Measurements from ENCODE around the gene CDH22.

The CDH22 gene

GRCh38 chr20:46251211-46251673 is 57.1 kb downstream of the CDH22 start:
- H3K4me3 ChIP-seq (ENCODE audit: low read depth, low read length) = peak overlapping the region; percentile 13

DNA sequence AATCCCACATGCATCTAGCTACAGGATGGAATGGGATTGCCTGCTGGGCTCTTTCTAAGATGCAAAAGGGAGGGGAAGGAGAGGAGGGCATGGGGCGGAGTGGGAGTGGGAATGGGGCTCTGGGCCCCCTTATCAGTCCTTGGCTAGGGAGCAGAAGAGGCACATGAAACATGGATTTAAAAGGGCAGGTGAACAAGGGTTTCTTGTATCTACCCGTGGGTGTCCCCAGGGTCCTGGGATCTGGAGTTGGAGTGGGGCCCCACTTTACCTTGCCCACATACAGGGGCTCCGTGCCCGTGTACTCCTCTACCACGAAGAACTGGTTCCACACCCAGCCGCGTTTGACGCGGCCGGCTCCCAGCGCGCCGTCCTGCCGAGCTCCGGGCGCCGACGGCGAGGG is 57.5 kb downstream of the CDH22 start:
- H3K4me3 ChIP-seq (ENCODE audit: low read depth, low read length) = no peak overlapping the region

DNA sequence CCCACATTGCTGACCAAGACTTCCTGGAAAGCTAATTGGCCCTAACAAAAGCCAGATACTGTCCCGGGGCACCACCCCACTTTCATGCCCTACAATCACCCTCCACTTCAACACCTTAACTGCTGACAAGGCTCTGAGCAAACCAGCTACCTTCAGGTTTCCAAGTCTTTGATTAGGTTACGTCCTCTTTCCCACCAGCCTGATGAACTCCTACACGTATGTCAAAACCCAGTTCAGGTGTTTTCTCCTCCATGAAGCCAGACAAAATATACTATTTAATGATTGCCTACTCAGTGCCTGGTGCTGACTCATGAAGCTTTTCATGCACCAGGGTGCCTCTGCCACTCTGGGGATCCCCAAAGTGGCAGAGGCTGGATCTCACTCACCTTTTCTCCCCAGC is 58.6 kb downstream of the CDH22 start:
- H3K4me3 ChIP-seq (ENCODE audit: low read depth, low read length) = no peak overlapping the region

DNA sequence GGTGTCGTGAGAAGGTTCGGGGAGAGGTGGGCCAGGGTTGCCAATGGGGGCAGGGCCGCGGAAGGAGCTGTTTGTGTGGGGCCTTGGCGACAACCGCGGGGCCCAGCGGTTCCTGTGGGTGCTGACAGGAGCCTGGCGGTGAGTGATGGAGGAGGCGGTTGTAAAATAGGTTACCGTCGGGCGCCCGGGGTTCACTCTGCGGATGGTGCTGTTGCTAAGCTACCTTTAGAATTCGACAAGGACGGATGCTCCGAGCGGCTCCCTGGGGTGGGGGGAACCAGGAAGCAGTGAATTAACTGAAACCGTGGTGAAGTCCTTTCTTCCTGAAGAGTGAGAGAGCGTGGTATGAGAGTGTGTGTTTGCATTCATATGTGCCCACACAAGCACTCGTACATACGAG is 61.7 kb downstream of the CDH22 start:
- H3K4me3 ChIP-seq (ENCODE audit: low read depth, low read length) = no peak overlapping the region

GRCh38 chr20:46243707-46244628 is 64.3 kb downstream of the CDH22 start:
- H3K4me3 ChIP-seq (ENCODE audit: low read depth, low read length) = no peak overlapping the region

DNA sequence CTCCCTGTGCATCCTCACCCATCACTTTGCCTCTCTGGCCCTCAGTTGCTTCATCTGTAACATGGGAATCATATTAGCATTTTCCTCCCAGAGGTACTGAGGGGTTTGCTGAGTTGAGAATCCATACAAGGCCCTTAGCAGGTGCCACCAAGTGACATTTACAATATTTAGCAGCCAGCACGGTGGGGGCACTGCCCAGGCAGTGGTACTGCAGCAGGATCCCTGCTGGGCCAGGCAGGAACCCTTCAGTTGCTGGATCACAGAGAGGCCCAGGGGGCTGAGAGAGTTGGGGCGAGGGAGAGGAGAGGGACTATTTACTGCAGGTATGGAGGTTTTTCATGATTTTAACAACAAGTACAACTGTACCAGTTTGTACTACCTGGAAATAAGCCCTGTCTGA is 65.9 kb downstream of the CDH22 start:
- H3K4me3 ChIP-seq (ENCODE audit: low read depth, low read length) = no peak overlapping the region

DNA sequence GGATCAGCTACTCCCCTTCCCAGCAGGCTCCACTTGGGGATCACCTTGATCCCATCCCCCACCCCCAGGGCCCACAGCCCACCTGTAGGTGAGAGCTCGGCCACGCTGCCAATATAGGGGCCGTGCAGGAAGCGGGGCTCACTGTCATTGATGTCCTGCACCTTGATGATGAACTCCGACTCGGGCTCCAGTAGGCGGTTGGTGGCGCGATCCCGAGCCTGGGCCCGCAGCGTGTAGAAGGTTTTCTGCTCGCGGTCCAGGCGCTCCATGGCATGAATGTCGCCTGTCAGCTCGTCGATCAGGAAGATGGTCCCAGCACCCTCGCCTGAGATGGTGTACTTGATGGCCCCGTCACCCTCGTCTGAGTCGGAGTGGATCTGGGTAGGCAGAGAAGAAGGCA is 67.4 kb downstream of the CDH22 start:
- H3K4me3 ChIP-seq (ENCODE audit: low read depth, low read length) = no peak overlapping the region

- no peak overlapping the region for H3K4me3 ChIP-seq (ENCODE audit: low read depth, low read length)
Observed at GRCh38 chr20:46240065-46240464, 68.2 kb downstream of the CDH22 start.

DNA sequence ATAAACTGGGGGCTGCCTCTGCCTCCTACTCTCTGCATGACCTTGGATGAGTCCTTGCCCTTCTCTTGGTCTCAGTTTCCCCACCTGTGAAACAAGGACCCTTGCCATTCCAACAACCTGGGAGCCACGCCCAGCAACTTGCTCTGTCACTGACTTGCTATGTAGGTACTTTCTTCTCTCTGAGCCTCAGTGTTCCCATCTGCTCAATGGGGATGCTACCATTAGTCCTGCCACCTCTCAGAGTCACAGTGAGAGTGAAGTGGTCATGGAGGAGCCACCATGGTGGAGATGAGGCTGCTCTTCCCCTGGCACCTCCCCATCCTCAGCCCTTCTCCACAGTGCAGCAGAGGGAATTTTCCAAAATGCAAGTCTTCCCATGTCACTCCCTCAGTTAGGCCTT is 70.6 kb downstream of the CDH22 start:
- no peak overlapping the region for H3K4me3 ChIP-seq (ENCODE audit: low read depth, low read length)

- H3K4me3 ChIP-seq (ENCODE audit: low read depth, low read length) = no peak overlapping the region
Observed at GRCh38 chr20:46237227-46237626, 71.1 kb downstream of the CDH22 start.

DNA sequence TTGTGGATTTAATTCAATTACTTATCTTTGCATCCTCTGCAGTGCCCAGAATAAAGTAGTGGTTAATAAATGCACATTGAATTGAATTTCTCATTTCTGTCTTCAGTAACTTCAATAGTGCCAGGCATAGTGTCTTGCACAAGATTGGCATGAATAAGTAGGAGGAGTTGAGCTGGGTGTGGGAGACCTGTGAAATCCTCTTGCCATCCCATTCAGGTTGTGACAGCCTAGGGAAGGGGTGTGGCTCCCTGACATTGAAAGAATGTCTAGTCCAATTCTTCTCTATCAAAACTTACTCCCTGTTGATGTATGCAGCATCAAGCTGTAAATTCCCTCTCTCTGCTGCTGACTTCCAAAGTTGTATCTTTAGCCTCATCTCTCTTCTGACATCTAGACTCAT is 73.2 kb downstream of the CDH22 start:
- no peak overlapping the region for H3K4me3 ChIP-seq (ENCODE audit: low read depth, low read length)

DNA sequence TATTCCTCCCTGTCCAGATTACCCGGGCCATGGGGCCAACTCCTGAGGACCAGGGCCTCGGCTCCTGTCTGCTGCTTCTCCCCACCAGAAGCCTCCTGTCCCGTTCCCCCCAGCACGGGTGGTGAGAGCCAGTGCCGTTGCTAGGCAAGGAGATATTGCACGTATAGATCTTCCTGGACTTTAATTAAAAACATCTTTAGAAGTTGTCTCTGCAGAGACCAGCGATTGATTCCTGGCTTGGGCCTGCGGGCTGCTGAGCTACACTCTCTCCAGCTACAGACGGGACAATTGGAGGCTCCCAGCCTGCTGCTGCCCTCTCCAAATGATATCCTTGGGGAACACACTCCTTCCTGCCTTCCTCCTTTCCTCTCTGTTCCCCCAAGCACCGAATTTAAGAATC is 74.6 kb downstream of the CDH22 start:
- H3K4me3 ChIP-seq (ENCODE audit: low read depth, low read length) = no peak overlapping the region

GRCh38 chr20:46232539-46232938 is 75.8 kb downstream of the CDH22 start:
- no peak overlapping the region for H3K4me3 ChIP-seq (ENCODE audit: low read depth, low read length)

DNA sequence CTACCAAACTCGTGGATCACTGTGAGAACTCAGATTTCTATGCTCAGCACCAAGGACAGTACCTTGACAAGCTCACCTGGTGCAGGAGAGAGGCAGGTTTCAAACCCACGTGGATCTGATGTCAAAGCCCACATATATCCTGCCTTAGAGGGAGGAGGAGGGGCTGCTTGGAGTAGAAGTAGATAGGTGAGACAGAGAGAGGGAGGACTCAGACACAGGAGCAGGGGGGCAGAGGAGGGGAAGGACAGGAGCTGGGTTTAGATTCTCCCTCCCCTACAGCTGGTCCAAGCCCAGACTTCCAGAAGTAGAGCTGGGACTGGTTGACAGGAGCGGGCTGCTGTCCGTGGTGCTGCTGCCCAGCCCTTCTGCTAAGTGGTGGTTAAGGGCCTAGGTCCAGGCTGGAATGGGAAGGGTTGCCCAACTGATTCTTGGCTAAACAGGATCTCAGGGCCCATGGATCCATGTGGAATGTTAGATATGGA is 77.5 kb downstream of the CDH22 start:
- H3K4me3 ChIP-seq (ENCODE audit: low read depth, low read length) = no peak overlapping the region

- H3K4me3 ChIP-seq (ENCODE audit: low read depth, low read length) = no peak overlapping the region
Observed at GRCh38 chr20:46230106-46230491, 78.2 kb downstream of the CDH22 start.

- no peak overlapping the region for H3K4me3 ChIP-seq (ENCODE audit: low read depth, low read length)
Observed at GRCh38 chr20:46229478-46230105, 78.7 kb downstream of the CDH22 start.

- no peak overlapping the region for H3K4me3 ChIP-seq (ENCODE audit: low read depth, low read length)
Observed at GRCh38 chr20:46228670-46229069, 79.6 kb downstream of the CDH22 start.

- H3K4me3 ChIP-seq (ENCODE audit: low read depth, low read length) = no peak overlapping the region
Observed at GRCh38 chr20:46227272-46227767, 81.0 kb downstream of the CDH22 start.

- H3K4me3 ChIP-seq (ENCODE audit: low read depth, low read length) = no peak overlapping the region
Observed at GRCh38 chr20:46226602-46227001, 81.7 kb downstream of the CDH22 start.

DNA sequence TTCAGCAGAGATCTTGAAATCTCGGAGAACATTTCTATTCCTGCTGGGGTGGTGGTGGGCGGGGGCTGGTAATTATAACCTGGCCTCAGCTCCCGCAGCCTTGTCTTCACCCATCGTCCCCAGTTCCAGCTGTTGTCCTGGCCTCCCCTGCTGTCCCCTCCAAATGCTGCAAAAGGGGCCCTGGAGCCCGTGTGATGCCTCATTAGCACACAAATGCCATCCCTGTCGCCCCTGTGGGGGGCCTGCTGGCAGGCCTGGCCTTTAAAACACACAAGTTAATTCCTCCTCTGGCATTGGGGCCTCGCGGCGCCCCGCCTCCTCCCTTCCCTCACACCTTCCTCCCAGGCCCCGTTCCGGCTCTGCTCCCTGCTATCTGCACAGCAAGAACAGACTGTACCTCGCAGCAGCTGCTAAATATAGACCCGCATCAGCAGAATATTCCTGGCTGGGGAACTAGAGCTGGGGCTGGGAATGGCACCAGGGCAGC is 85.7 kb downstream of the CDH22 start:
- no peak overlapping the region for H3K4me3 ChIP-seq (ENCODE audit: low read depth, low read length)

DNA sequence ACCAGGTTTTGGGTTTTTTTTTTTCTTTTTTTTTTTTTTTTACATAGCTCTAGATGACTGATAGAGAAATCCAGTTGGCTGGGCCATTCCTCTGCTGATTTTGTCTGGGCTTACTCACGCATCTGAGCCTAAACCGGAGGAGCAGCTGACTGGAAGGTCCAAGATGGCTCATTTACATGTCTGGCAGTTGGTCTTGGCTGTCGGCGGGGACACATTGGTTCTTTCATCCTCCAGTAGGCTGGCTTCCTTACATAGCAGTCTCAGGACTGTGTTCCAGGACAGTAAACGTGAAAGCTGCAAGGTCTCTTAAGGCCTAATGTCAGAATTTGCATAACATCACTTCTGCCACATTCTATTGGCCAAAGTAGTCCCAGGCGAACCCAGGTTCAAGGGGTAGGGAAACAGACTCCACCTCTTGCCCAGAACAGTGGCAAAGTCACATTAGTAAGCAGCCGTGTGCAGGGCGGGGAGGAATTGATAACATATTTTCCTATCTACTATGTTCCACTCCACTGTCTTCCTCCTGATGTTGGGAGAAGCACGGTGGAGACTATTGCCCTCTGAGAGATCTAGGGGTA is 87.0 kb downstream of the CDH22 start:
- no peak overlapping the region for H3K4me3 ChIP-seq (ENCODE audit: low read depth, low read length)

Measured in iPS-11a (cell line).